Endodermal cell (in vitro differentiated cells): Measurements from ENCODE around the gene SGPL1. TPM values are rescaled to one million over a fixed set of nuclear protein-coding genes. Genes with fewer than 3 reads are reported as not detected.
A peak's percentile ranks its signal among the peaks of the same experiment; 100 is the strongest.

Source experiments
- DNase-seq: peaks from one replicate; pipeline ENCODE4 v3.0.0-alpha.2; 2017
- H3K27ac ChIP-seq: 2 replicates; pipeline ENCODE4 v1.5.1; 2013; ENCODE audit warnings: mild to moderate bottlenecking, low read depth, low read length, moderate library complexity
- H3K27me3 ChIP-seq: 2 replicates; pipeline ENCODE4 v1.6.1; 2013; ENCODE audit warnings: mild to moderate bottlenecking, low read length, moderate library complexity; ENCODE audit not compliant: insufficient read depth, control insufficient read depth, poor library complexity, severe bottlenecking
- H3K36me3 ChIP-seq: 2 replicates; pipeline ENCODE4 v1.7.0; 2013; ENCODE audit warnings: mild to moderate bottlenecking, low read length, moderate library complexity; ENCODE audit not compliant: control insufficient read depth, insufficient read depth
- H3K4me1 ChIP-seq: one replicate; pipeline ENCODE4 v1.7.0; 2013; ENCODE audit warnings: low read length; ENCODE audit not compliant: control insufficient read depth, insufficient read depth
- H3K4me3 ChIP-seq: 2 replicates; pipeline ENCODE4 v1.5.1; 2013; ENCODE audit warnings: mild to moderate bottlenecking, low read length, moderate library complexity
- H3K9ac ChIP-seq: 2 replicates; pipeline ENCODE4 v1.6.1; 2013; ENCODE audit warnings: mild to moderate bottlenecking, low read length, moderate library complexity; ENCODE audit not compliant: poor library complexity, severe bottlenecking; ENCODE audit errors: extremely low read depth
- H3K9me3 ChIP-seq: 2 replicates; pipeline ENCODE4 v1.6.1; 2013; ENCODE audit warnings: mild to moderate bottlenecking, low read length, moderate library complexity; ENCODE audit not compliant: control insufficient read depth
- H3K27ac Mint-ChIP-seq: 2 replicates; pipeline ENCODE4 v1.8.0; 2020; ENCODE audit warnings: mixed read lengths
- H3K27me3 Mint-ChIP-seq: 2 replicates; pipeline ENCODE4 v1.8.0; 2021; ENCODE audit warnings: mild to moderate bottlenecking, mixed read lengths; ENCODE audit not compliant: insufficient read depth
- H3K36me3 Mint-ChIP-seq: 2 replicates; pipeline ENCODE4 v1.8.0; 2020; ENCODE audit warnings: low read depth, mixed read lengths
- H3K4me1 Mint-ChIP-seq: 2 replicates; pipeline ENCODE4 v1.8.0; 2020; ENCODE audit warnings: mixed read lengths
- H3K4me3 Mint-ChIP-seq: 2 replicates; pipeline ENCODE4 v1.8.0; 2020; ENCODE audit warnings: mild to moderate bottlenecking, moderate library complexity, mixed read lengths
- H3K9me3 Mint-ChIP-seq: 2 replicates; pipeline ENCODE4 v1.8.0; 2020; ENCODE audit warnings: mild to moderate bottlenecking, mixed read lengths
- WGBS, 2 experiments: methylation state at CpG; one replicate each; pipeline versions ENCODE4 v1.1.5 to v1.1.7; 2013; ENCODE audit warnings: missing lambda C conversion rate in 2 of 2, mixed read lengths in 1 of 2; ENCODE audit not compliant: insufficient coverage in 1 of 2, insufficient read length in 1 of 2; 5-methylcytosine and 5-hydroxymethylcytosine counted together
- total RNA-seq, 2 donors: library from RNA; stranded (reverse); fragmentation: NEBNext Ultra II Directional in 1 of 2; extraction: Animal tissue kit (Norgen Biotek cat#: 25700) in 1 of 2; gene quantifications; 2 replicates in 1 of 2; 3 replicates in 1 of 2; pipeline ENCODE4 v1.2.1, GENCODE V29; 2021
- TF ChIP-seq, protein P1 (sequence below): fragments of 200-600 bp; sonication (generic); conservative IDR thresholded peaks from 2 replicates; pipeline ENCODE4 v1.5.0; 2021; ENCODE audit warnings: antibody characterized with exemption, mild to moderate bottlenecking

SGPL1 gene
- total RNA-seq, 2 donors from 2014 or later, result 95.4 to 103 TPM

DNA sequence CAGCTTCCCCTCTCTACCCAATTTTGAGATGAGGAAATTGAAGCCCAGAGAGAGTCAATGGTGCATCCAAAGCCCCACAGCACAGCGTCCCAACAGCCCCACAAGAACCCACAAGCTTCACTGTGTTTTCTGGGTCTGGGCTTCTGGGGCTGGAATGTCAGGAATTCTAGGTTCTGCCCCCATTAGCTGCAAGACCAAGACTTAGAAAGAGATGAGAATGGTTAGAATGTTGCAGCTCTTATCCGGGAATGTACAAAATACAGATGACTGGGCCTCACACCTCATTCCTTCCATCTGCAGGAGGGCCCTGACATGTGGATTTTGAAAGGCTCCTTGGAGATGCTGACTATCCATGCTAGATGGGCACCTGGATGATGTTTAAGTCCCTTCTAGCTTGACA is 6.0 kb upstream of the SGPL1 start:
- peak; percentile 79 for DNase-seq
- Mint-ChIP-seq H3K9me3 (no peaks in the 10 kb centered on the region), H3K27me3 (no peaks in the 10 kb centered on the region), H3K36me3 (no peaks in the 10 kb centered on the region), H3K27ac (no peak overlapping the region), H3K4me3 (no peak overlapping the region), H3K4me1 (peaks cover 15% of the 10 kb centered on the region)
- TF ChIP-seq, protein P1, sequence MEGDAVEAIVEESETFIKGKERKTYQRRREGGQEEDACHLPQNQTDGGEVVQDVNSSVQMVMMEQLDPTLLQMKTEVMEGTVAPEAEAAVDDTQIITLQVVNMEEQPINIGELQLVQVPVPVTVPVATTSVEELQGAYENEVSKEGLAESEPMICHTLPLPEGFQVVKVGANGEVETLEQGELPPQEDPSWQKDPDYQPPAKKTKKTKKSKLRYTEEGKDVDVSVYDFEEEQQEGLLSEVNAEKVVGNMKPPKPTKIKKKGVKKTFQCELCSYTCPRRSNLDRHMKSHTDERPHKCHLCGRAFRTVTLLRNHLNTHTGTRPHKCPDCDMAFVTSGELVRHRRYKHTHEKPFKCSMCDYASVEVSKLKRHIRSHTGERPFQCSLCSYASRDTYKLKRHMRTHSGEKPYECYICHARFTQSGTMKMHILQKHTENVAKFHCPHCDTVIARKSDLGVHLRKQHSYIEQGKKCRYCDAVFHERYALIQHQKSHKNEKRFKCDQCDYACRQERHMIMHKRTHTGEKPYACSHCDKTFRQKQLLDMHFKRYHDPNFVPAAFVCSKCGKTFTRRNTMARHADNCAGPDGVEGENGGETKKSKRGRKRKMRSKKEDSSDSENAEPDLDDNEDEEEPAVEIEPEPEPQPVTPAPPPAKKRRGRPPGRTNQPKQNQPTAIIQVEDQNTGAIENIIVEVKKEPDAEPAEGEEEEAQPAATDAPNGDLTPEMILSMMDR, result no peak
- H3K9me3 ChIP-seq, result no peaks in the 10 kb centered on the region
- no peaks in the 10 kb centered on the region for H3K27me3 ChIP-seq
- H3K9ac ChIP-seq, result no peak overlapping the region
- H3K4me1 ChIP-seq, result peaks cover 4% of the 10 kb centered on the region
- no peak overlapping the region for H3K4me3 ChIP-seq
- WGBS, 2 experiments, result 93% methylated on average over 2 of the region's 2 CpGs; no CpG with 5 or more reads in 1 of the 2 experiments
- H3K27ac ChIP-seq, result no peak overlapping the region
- no peaks in the 10 kb centered on the region for H3K36me3 ChIP-seq

- no peak overlapping the region for H3K27ac ChIP-seq
- H3K4me3 ChIP-seq, result no peak overlapping the region
- H3K27me3 Mint-ChIP-seq, result no peaks in the 10 kb centered on the region
- TF ChIP-seq, protein P1, result no peak
- H3K9me3 ChIP-seq, result no peaks in the 10 kb centered on the region
- no peak overlapping the region for H3K27ac Mint-ChIP-seq
- H3K36me3 Mint-ChIP-seq, result no peaks in the 10 kb centered on the region
- 71% methylated on average over 1 of the region's 1 CpG; no CpG with 5 or more reads in 1 of the 2 experiments for WGBS, 2 experiments
- no peak overlapping the region for H3K4me3 Mint-ChIP-seq
- no peak overlapping the region for H3K9ac ChIP-seq
- no peaks in the 10 kb centered on the region for H3K27me3 ChIP-seq
- H3K4me1 ChIP-seq, result peaks cover 4% of the 10 kb centered on the region
- peaks cover 17% of the 10 kb centered on the region for H3K4me1 Mint-ChIP-seq
- no peak for DNase-seq
- no peaks in the 10 kb centered on the region for H3K36me3 ChIP-seq
- H3K9me3 Mint-ChIP-seq, result no peaks in the 10 kb centered on the region
Measured at GRCh38 chr10:70810967-70811366, 4.8 kb upstream of the SGPL1 start.

DNA sequence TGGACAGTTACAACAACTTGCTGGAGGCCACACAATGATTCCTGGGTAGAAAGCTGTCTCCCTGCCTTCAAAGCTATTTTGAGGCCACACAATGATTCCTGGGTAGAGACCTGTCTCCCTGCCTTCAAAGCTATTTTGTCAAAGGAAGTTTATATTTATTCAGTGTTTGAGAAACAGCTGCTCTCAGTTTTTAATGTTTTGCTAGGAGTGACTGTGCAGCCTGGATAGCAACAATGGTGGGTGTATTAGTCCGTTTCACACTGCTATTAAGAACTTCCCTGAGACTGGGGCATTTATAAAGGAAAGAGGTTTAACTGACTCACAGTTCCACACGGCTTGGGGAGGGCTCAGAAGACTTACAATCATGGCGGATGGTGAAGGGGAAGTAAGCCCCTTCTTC is 3.9 kb upstream of the SGPL1 start:
- Histone ChIP-seq H3K9ac (no peak overlapping the region), H3K4me3 (no peak overlapping the region), H3K9me3 (no peaks in the 10 kb centered on the region), H3K36me3 (no peaks in the 10 kb centered on the region), H3K4me1 (peaks cover 4% of the 10 kb centered on the region), H3K27me3 (no peaks in the 10 kb centered on the region), H3K27ac (no peak overlapping the region)
- DNase-seq, result no peak
- H3K4me1 Mint-ChIP-seq, result peaks cover 17% of the 10 kb centered on the region
- TF ChIP-seq, protein P1, result no peak
- no peaks in the 10 kb centered on the region for H3K9me3 Mint-ChIP-seq
- 93 to 100% methylated on average over 1 to 3 of the region's 3 CpGs for WGBS, 2 experiments
- H3K36me3 Mint-ChIP-seq, result no peaks in the 10 kb centered on the region
- H3K27ac Mint-ChIP-seq, result no peak overlapping the region
- H3K27me3 Mint-ChIP-seq, result no peaks in the 10 kb centered on the region
- no peak overlapping the region for H3K4me3 Mint-ChIP-seq
